Peyer's patch (tissue), 4 donors: ENCODE data around the gene PRAMEF8.
"Not testable (repeated sequence)": the region's sequence is repeated elsewhere in the genome, so short reads cannot be mapped to it uniquely, and the experiment has no call there.

Experiments used
- POLR2A ChIP-seq, 2 donors: fragments of 450-650 bp; IDR thresholded peaks; one replicate each; pipeline ENCODE4 v1.5.1; 2017; ENCODE audit warnings: antibody characterized with exemption in 2 of 2, mild to moderate bottlenecking in 2 of 2, moderate library complexity in 2 of 2
- TF ChIP-seq, protein P1 (sequence below), 6 experiments: fragments of 450-650 bp in 4 of 6; fragments of 200-600 bp in 2 of 6; sonication (generic) in 1 of 6; IDR thresholded peaks; one replicate each; pipeline ENCODE4 v1.5.1; 2017 to 2019; ENCODE audit warnings: antibody characterized with exemption in 6 of 6, mild to moderate bottlenecking in 3 of 6, moderate library complexity in 1 of 6

- TF ChIP-seq, protein P1, sequence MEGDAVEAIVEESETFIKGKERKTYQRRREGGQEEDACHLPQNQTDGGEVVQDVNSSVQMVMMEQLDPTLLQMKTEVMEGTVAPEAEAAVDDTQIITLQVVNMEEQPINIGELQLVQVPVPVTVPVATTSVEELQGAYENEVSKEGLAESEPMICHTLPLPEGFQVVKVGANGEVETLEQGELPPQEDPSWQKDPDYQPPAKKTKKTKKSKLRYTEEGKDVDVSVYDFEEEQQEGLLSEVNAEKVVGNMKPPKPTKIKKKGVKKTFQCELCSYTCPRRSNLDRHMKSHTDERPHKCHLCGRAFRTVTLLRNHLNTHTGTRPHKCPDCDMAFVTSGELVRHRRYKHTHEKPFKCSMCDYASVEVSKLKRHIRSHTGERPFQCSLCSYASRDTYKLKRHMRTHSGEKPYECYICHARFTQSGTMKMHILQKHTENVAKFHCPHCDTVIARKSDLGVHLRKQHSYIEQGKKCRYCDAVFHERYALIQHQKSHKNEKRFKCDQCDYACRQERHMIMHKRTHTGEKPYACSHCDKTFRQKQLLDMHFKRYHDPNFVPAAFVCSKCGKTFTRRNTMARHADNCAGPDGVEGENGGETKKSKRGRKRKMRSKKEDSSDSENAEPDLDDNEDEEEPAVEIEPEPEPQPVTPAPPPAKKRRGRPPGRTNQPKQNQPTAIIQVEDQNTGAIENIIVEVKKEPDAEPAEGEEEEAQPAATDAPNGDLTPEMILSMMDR (IDR thresholded peaks at IDR 0.05) = not testable (repeated sequence)
- TF ChIP-seq POLR2A (IDR thresholded peaks at IDR 0.05) = not testable (repeated sequence)
Observed at GRCh38 chr1:13247122-13247521, 37.8 kb downstream of the PRAMEF8 start.
